ENCODE results near the gene PXDC1.
"Not testable (repeated sequence)": the region's sequence is repeated elsewhere in the genome, so short reads cannot be mapped to it uniquely, and the experiment has no call there.

Gene PXDC1

GRCh38 chr6:3762359-3762758, 10.8 kb upstream of the PXDC1 start:
- no peak for DNase-seq

GRCh38 chr6:3761989-3762270, 10.4 kb upstream of the PXDC1 start:
- no peak for DNase-seq

GRCh38 chr6:3759646-3760232, 8.2 kb upstream of the PXDC1 start:
- peak; percentile 99 for DNase-seq

- DNase-seq: peak; percentile 47
These were observed 7.3 kb upstream of the PXDC1 start for GRCh38 chr6:3758842-3759144.

- not testable (repeated sequence) for DNase-seq
These were observed 6.7 kb upstream of the PXDC1 start for GRCh38 chr6:3757998-3758841.

- no peak for DNase-seq
These were observed 5.7 kb upstream of the PXDC1 start for GRCh38 chr6:3757241-3757641.

GRCh38 chr6:3756546-3756945, 5.0 kb upstream of the PXDC1 start:
- no peak for DNase-seq

- no peak for DNase-seq
These were observed 4.4 kb upstream of the PXDC1 start for GRCh38 chr6:3755637-3756545.

GRCh38 chr6:3754776-3755175, 3.3 kb upstream of the PXDC1 start:
- DNase-seq: no peak

GRCh38 chr6:3754032-3754725, 2.7 kb upstream of the PXDC1 start:
- peak; percentile 36 for DNase-seq

GRCh38 chr6:3753228-3753835, 1.8 kb upstream of the PXDC1 start:
- no peak for DNase-seq

GRCh38 chr6:3752531-3753227, 1.2 kb upstream of the PXDC1 start:
- no peak for DNase-seq

- DNase-seq: peak; percentile 96
These were observed 417 bp upstream of the PXDC1 start for GRCh38 chr6:3751730-3752530.

GRCh38 chr6:3750317-3751076, 1.0 kb downstream of the PXDC1 start:
- peak; percentile 79 for DNase-seq

GRCh38 chr6:3749977-3750316, 1.6 kb downstream of the PXDC1 start:
- DNase-seq: peak; percentile 91

- DNase-seq: no peak
These were observed 2.3 kb downstream of the PXDC1 start for GRCh38 chr6:3749067-3749841.

- peak; percentile 89 for DNase-seq
These were observed 3.1 kb downstream of the PXDC1 start for GRCh38 chr6:3748208-3749066.

GRCh38 chr6:3747100-3747737, 4.3 kb downstream of the PXDC1 start:
- no peak for DNase-seq

Measured in fibroblast of skin of right biceps (primary cell).